Neural cell (in vitro differentiated cells): ENCODE measurements around the gene CLK3. TPM values are rescaled to one million over a fixed set of nuclear protein-coding genes. Genes with fewer than 3 reads are reported as not detected.

Experiments used
- H2AFZ ChIP-seq: fragments of 200-600, 300-800 bp; sonication (generic), shearing (Covaris generic); 2 replicates; pipeline ENCODE4 v1.6.0; 2014; ENCODE audit warnings: low read depth, mild to moderate bottlenecking, antibody characterized with exemption, low read length, moderate library complexity
- H3F3A ChIP-seq: fragments of 200-600 bp; shearing (Covaris generic); 2 replicates; pipeline ENCODE4 v1.6.1; 2016; ENCODE audit warnings: mild to moderate bottlenecking, moderate library complexity, mixed read lengths, antibody characterized with exemption, low read length; ENCODE audit not compliant: insufficient read depth, poor library complexity, severe bottlenecking
- H3K27ac ChIP-seq: fragments of 200-600, 300-800 bp; sonication (generic), shearing (Covaris generic); 2 replicates; pipeline ENCODE4 v1.5.1; 2014; ENCODE audit warnings: mild to moderate bottlenecking, low read length, moderate library complexity
- H3K27me3 ChIP-seq: fragments of 300-800, 200-600 bp; sonication (generic), shearing (Covaris generic); 2 replicates; pipeline ENCODE4 v1.6.0; 2014; ENCODE audit warnings: mild to moderate bottlenecking, low read depth, low read length, moderate library complexity; ENCODE audit not compliant: insufficient read depth
- H3K36me3 ChIP-seq: fragments of 300-800, 200-600 bp; sonication (generic), shearing (Covaris generic); 2 replicates; pipeline ENCODE4 v1.5.1; 2014; ENCODE audit warnings: mild to moderate bottlenecking, antibody characterized with exemption, low read length, moderate library complexity; ENCODE audit not compliant: insufficient read depth
- H3K4me2 ChIP-seq: fragments of 300-800, 200-600 bp; sonication (generic), shearing (Covaris generic); 2 replicates; pipeline ENCODE4 v1.6.0; 2014; ENCODE audit warnings: mild to moderate bottlenecking, low read length
- H3K4me3 ChIP-seq: fragments of 300-800, 200-600 bp; sonication (generic), shearing (Covaris generic); 2 replicates; pipeline ENCODE4 v1.5.1; 2014; ENCODE audit warnings: mild to moderate bottlenecking, low read length, moderate library complexity
- H3K79me2 ChIP-seq: fragments of 200-600 bp; shearing (Covaris generic); replicated peaks from 2 replicates; pipeline ENCODE4 v1.6.0; 2014; ENCODE audit warnings: mild to moderate bottlenecking, low read length, moderate library complexity; ENCODE audit not compliant: insufficient read depth
- H3K9ac ChIP-seq: fragments of 300-800, 200-600 bp; sonication (generic), shearing (Covaris generic); 2 replicates; pipeline ENCODE4 v1.6.1; 2016; ENCODE audit warnings: mild to moderate bottlenecking, low read length, mixed read lengths
- H3K9me2 ChIP-seq: fragments of 200-600 bp; shearing (Covaris generic); 2 replicates; pipeline ENCODE4 v1.6.1; 2016; ENCODE audit warnings: mild to moderate bottlenecking, low read length, mixed read lengths; ENCODE audit not compliant: insufficient read depth
- H3K9me3 ChIP-seq: fragments of 200-600, 300-800 bp; sonication (generic), shearing (Covaris generic); 2 replicates; pipeline ENCODE4 v1.6.1; 2016; ENCODE audit warnings: mild to moderate bottlenecking, mixed run types, low read length, moderate library complexity, mixed read lengths
- H4K20me1 ChIP-seq: fragments of 200-600 bp; shearing (Covaris generic); 2 replicates; pipeline ENCODE4 v1.6.1; 2016; ENCODE audit warnings: mild to moderate bottlenecking, mixed run types; ENCODE audit not compliant: insufficient read depth
- EP300 ChIP-seq: fragments of 450-650 bp; conservative IDR thresholded peaks from 2 replicates; pipeline ENCODE4 v1.6.1; 2014; ENCODE audit warnings: antibody characterized with exemption, mild to moderate bottlenecking, moderate library complexity; ENCODE audit not compliant: poor library complexity, severe bottlenecking
- EZH2 ChIP-seq: fragments of 200-600, 300-800 bp; shearing (Covaris generic), sonication (generic); IDR thresholded peaks from 2 replicates; pipeline ENCODE4 v1.6.1; 2014; ENCODE audit warnings: antibody characterized with exemption, low read length, borderline replicate concordance, mild to moderate bottlenecking; ENCODE audit not compliant: insufficient read depth, poor library complexity, severe bottlenecking
- MXI1 ChIP-seq: fragments of 450-650 bp; conservative IDR thresholded peaks from 2 replicates; pipeline ENCODE4 v1.6.1; 2014; ENCODE audit warnings: antibody characterized with exemption, mild to moderate bottlenecking; ENCODE audit not compliant: poor library complexity, severe bottlenecking
- POLR2AphosphoS5 ChIP-seq: IDR thresholded peaks from 2 replicates; pipeline ENCODE4 v1.6.1; 2012
- RAD21 ChIP-seq: fragments of 450-650 bp; conservative IDR thresholded peaks from 2 replicates; pipeline ENCODE4 v1.6.1; 2014; ENCODE audit warnings: antibody characterized with exemption, mild to moderate bottlenecking, moderate library complexity
- SMC3 ChIP-seq: fragments of 450-650 bp; conservative IDR thresholded peaks from 2 replicates; pipeline ENCODE4 v1.6.1; 2014; ENCODE audit warnings: antibody characterized with exemption, mild to moderate bottlenecking, moderate library complexity; ENCODE audit not compliant: poor library complexity
- TAF1 ChIP-seq: IDR thresholded peaks from 2 replicates; pipeline ENCODE4 v1.6.1; 2012; ENCODE audit warnings: low read depth
- polyA plus RNA-seq: library from polyadenylated mRNA; depleted of rRNA; stranded (reverse); fragments of >200 nt; gene quantifications from 2 replicates; pipeline ENCODE4 v1.2.3, GENCODE V29; 2014
- TF ChIP-seq, protein P1 (sequence below): IDR thresholded peaks from 2 replicates; pipeline ENCODE4 v1.6.1; 2012; ENCODE audit warnings: borderline replicate concordance
- TF ChIP-seq, protein P2 (sequence below): fragments of 450-650 bp; IDR thresholded peaks from 2 replicates; pipeline ENCODE4 v1.5.1; 2014; ENCODE audit warnings: antibody characterized with exemption, mild to moderate bottlenecking, moderate library complexity; ENCODE audit not compliant: poor library complexity, severe bottlenecking

CLK3 gene
- polyA plus RNA-seq, 1 donor from 2014 or later, result 88.3 TPM

DNA sequence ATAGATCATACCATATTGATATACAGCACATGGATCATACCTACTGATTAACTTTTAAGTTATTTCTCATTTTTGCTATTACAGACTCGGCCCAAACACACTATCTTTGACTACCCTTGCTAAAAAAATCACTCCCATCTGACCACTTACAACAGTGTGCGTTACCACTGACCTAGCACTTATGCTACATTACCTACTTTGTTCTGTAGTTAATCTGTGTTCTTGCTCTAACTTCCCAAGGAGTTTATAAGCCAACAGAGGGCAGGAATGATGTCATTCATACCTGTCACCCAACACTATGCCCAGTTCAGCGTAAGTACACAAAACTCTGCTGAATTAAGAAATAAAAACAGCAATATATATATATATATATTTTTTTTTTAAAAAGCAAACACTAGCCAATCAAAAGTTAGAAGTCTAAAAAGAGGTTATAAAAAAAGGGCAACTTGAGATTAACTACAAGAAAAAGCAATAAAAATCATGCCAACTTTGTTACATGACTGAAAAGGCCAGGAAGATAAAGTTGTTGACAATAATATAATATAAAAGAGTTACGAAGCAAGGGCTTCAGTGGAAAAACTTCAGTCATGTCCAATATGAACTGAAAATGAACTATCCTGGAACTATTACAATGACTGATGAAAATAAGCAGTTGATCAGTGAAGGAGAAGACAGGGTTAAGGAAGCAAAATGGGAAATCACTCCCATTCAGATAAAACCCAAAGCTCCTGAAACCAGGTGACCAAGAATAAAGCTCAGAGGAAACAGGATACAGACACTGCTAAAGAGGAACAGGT is 46.6 kb downstream of the CLK3 start:
- peaks cover 5% of the 10 kb centered on the region for H3K79me2 ChIP-seq
- H4K20me1 ChIP-seq, result no peaks in the 10 kb centered on the region

DNA sequence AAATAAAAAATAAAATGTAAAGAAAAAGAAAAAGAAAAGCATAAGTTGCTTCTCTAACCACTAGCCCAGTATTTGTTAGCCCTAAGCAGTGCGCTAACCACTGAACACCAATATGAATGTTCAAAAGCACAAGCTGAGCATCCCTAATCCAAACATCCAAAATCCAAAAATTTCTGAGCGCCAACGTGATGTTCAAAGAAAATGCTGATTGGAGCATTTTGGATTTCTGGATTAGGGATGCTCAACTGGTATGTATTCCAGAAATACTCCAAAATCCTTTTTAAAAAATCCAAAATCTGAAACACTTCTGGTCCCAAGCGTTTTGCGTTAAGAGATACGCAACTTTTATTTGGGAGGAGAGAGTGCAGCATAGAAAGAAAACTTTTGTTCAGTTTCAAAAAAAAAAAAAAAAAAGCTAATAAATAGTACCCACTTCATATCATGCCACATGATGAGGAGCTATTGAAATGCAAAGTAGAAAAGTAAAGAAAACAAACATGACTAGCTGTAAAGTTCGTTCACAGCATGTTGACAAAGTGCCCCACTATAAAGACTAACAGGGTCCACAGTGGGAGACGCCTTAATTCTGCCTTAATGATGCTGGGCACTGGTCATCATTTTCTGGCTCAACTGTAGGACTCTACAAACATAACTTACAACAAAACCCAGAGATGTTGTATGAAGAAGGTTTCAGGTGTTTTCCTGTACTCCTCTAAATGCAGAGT is 47.8 kb downstream of the CLK3 start:
- no peaks in the 10 kb centered on the region for H3K9me2 ChIP-seq
- H3K9me3 ChIP-seq, result no peaks in the 10 kb centered on the region
- H3K27me3 ChIP-seq, result no peaks in the 10 kb centered on the region
- H3F3A ChIP-seq, result no peaks in the 10 kb centered on the region
- no peaks in the 10 kb centered on the region for H3K36me3 ChIP-seq
- peaks cover 5% of the 10 kb centered on the region for H3K79me2 ChIP-seq
- no peak overlapping the region for H3K4me3 ChIP-seq
- H4K20me1 ChIP-seq, result no peaks in the 10 kb centered on the region
- H2AFZ ChIP-seq, result no peak overlapping the region
- no peak overlapping the region for H3K27ac ChIP-seq
- no peak overlapping the region for H3K4me2 ChIP-seq
- H3K9ac ChIP-seq, result no peak overlapping the region
- TF ChIP-seq SMC3, result no peak
- no peak for TF ChIP-seq MXI1
- TF ChIP-seq EP300, result no peak
- no peak for TF ChIP-seq TAF1
- TF ChIP-seq RAD21, result no peak
- no peak for TF ChIP-seq POLR2AphosphoS5
- TF ChIP-seq EZH2, result no peak
- TF ChIP-seq, protein P1, sequence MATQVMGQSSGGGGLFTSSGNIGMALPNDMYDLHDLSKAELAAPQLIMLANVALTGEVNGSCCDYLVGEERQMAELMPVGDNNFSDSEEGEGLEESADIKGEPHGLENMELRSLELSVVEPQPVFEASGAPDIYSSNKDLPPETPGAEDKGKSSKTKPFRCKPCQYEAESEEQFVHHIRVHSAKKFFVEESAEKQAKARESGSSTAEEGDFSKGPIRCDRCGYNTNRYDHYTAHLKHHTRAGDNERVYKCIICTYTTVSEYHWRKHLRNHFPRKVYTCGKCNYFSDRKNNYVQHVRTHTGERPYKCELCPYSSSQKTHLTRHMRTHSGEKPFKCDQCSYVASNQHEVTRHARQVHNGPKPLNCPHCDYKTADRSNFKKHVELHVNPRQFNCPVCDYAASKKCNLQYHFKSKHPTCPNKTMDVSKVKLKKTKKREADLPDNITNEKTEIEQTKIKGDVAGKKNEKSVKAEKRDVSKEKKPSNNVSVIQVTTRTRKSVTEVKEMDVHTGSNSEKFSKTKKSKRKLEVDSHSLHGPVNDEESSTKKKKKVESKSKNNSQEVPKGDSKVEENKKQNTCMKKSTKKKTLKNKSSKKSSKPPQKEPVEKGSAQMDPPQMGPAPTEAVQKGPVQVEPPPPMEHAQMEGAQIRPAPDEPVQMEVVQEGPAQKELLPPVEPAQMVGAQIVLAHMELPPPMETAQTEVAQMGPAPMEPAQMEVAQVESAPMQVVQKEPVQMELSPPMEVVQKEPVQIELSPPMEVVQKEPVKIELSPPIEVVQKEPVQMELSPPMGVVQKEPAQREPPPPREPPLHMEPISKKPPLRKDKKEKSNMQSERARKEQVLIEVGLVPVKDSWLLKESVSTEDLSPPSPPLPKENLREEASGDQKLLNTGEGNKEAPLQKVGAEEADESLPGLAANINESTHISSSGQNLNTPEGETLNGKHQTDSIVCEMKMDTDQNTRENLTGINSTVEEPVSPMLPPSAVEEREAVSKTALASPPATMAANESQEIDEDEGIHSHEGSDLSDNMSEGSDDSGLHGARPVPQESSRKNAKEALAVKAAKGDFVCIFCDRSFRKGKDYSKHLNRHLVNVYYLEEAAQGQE, result no peak

More for the DNA sequence above, 46.6 kb downstream of the CLK3 start:
- H3K9me2 ChIP-seq, result no peaks in the 10 kb centered on the region
- H3F3A ChIP-seq, result no peaks in the 10 kb centered on the region
- no peak overlapping the region for H2AFZ ChIP-seq
- H3K4me2 ChIP-seq, result no peak overlapping the region
- H3K27me3 ChIP-seq, result no peaks in the 10 kb centered on the region
- H3K9me3 ChIP-seq, result no peaks in the 10 kb centered on the region
- H3K36me3 ChIP-seq, result no peaks in the 10 kb centered on the region
- no peak overlapping the region for H3K9ac ChIP-seq
- H3K27ac ChIP-seq, result no peak overlapping the region
- no peak overlapping the region for H3K4me3 ChIP-seq
- no peak for TF ChIP-seq SMC3
- no peak for TF ChIP-seq EP300
- TF ChIP-seq POLR2AphosphoS5, result no peak
- TF ChIP-seq TAF1, result no peak
- TF ChIP-seq, protein P2, sequence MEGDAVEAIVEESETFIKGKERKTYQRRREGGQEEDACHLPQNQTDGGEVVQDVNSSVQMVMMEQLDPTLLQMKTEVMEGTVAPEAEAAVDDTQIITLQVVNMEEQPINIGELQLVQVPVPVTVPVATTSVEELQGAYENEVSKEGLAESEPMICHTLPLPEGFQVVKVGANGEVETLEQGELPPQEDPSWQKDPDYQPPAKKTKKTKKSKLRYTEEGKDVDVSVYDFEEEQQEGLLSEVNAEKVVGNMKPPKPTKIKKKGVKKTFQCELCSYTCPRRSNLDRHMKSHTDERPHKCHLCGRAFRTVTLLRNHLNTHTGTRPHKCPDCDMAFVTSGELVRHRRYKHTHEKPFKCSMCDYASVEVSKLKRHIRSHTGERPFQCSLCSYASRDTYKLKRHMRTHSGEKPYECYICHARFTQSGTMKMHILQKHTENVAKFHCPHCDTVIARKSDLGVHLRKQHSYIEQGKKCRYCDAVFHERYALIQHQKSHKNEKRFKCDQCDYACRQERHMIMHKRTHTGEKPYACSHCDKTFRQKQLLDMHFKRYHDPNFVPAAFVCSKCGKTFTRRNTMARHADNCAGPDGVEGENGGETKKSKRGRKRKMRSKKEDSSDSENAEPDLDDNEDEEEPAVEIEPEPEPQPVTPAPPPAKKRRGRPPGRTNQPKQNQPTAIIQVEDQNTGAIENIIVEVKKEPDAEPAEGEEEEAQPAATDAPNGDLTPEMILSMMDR, result no peak
- TF ChIP-seq RAD21, result no peak
- no peak for TF ChIP-seq EZH2
- TF ChIP-seq, protein P1, result no peak
- TF ChIP-seq MXI1, result no peak
